Pancreas (tissue), 10 donors: ENCODE data around the gene ADPRHL1. TPM values are rescaled to one million over a fixed set of nuclear protein-coding genes. Genes with fewer than 3 reads are reported as not detected.

ENCODE experiments used
- ATAC-seq, 4 donors: fragments of 200-7000 bp; cut with Tn5 transposase; one replicate each; pipeline versions ENCODE4 v1.8.0 to v1.9.1; 2020; ENCODE audit warnings: mild to moderate bottlenecking in 4 of 4, moderate library complexity in 4 of 4
- DNase-seq, 6 donors: peaks; one replicate each; pipeline ENCODE4 v3.0.0-alpha.2; 2020
- FAIRE-seq: peaks from 2 replicates; lab custom pipeline; 2012; peaks lifted over from hg19 to GRCh38; lab: Jason Lieb, UNC
- H3K27ac ChIP-seq, 4 donors: fragments of 200-600 bp; sonication (generic); 1 replicate in 3 of 4; 2 replicates in 1 of 4; pipeline versions ENCODE4 v1.5.0 to v1.8.0; 2020
- H3K27me3 ChIP-seq, 4 donors: fragments of 200-600 bp; one replicate each; pipeline ENCODE4 v1.8.0; 2021
- H3K36me3 ChIP-seq, 3 donors: fragments of 200-600 bp; sonication (generic) in 1 of 3; one replicate each; pipeline versions ENCODE4 v1.5.0 to v1.8.0; 2020 to 2021
- H3K4me1 ChIP-seq, 3 donors: fragments of 200-600 bp; one replicate each; pipeline ENCODE4 v1.8.0; 2021
- H3K4me3 ChIP-seq, 4 donors: fragments of 200-600 bp; sonication (generic) in 2 of 4; one replicate each; pipeline versions ENCODE4 v1.5.0 to v1.8.0; 2020 to 2021
- H3K9me3 ChIP-seq, 4 donors: fragments of 200-600 bp; one replicate each; pipeline ENCODE4 v1.8.0; 2021
- whole genome bisulfite sequencing, 2 donors: extraction: QIAGEN DNeasy Blood & Tissue Kit; methylation state at CpG; one replicate each; pipeline ENCODE4 v1.1.7; 2013; 5-methylcytosine and 5-hydroxymethylcytosine counted together
- intact Hi-C, 3 donors: fragments of 100-400 bp; cut with DNase I; formaldehyde crosslinking; loops; one replicate each; pipeline versions ENCODE4 v1.11.1 to v1.14.2; 2022
- polyA plus RNA-seq, 2 donors: library from polyadenylated mRNA; stranded (reverse); fragments of 200-250 nt; gene quantifications; one replicate each; pipeline ENCODE4 v1.2.3, GENCODE V29; 2013
- total RNA-seq, 6 donors: library from RNA; stranded (reverse); fragmentation: NEBNext Ultra II Directional in 4 of 6; extraction: Animal tissue kit (Norgen Biotek cat#: 25700) in 4 of 6; gene quantifications; one replicate each; pipeline versions ENCODE4 v1.2.1 to v1.2.4, GENCODE V29; 2021 to 2023
- TF ChIP-seq, protein P1 (sequence below), 4 donors: fragments of 200-600 bp; sonication (generic) in 3 of 4; IDR thresholded peaks; one replicate each; pipeline versions ENCODE4 v1.5.0 to v1.8.0; 2021; ENCODE audit warnings: antibody characterized with exemption in 4 of 4
- donor health status: healthy with polysubstance abuse.
- donor health status: DM: no; HTN: no; CAD: no; lungs with moderate emphysema.
- donor health status: DM: no; HTN: no; CAD: no.
- donor health status: control.
- donor health status: control.
- donor health status: Bipolar disorder and iron deficiency.
- donor health status: DM: yes; HTN: yes; CAD: no.
- donor health status: DM: no; HTN: no; CAD: no.
- donor health status: DM: no; HTN: no; CAD: no.
- donor health status: DM: yes; HTN: yes; CAD: no.

The ADPRHL1 gene
- total and polyA plus RNA-seq, 8 donors: 1.2 to 6.0 (median 3.0) TPM

DNA sequence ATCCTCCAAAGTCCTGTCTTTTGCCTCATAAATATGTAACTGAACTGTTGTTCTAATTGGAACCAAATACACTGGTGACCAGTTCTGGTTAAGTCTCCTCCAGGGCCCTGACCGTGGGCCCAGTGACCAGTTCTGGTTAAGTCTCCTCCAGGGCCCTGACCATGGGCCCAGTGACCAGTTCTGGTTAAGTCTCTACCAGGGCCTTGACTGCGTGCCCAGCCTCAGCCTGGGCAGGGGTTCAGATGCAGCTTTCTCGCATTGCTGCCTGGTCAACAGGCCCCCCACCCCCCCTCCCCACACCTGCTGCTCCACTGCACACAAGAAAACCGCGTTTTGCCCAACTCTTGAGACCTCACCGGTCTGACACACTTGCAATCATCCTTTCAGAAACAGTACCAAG lies 85.5 kb downstream of the ADPRHL1 start:
- intact Hi-C loops: no loop called here
- WGBS, 2 donors: 63 to 65% methylated on average over 6 of the region's 6 CpGs
- H3K4me1 ChIP-seq: peaks cover 0 to 3% (median 0%) of the 10 kb centered on the region in 3 donors
- ATAC-seq (no peak), FAIRE-seq (no peak), DNase-seq (peak in 1 of 6 donors; percentile 48)
- no peak overlapping the region for H3K27ac ChIP-seq
- H3K36me3 ChIP-seq: no peaks in the 10 kb centered on the region
- H3K4me3 ChIP-seq: no peak overlapping the region
- TF ChIP-seq, protein P1, sequence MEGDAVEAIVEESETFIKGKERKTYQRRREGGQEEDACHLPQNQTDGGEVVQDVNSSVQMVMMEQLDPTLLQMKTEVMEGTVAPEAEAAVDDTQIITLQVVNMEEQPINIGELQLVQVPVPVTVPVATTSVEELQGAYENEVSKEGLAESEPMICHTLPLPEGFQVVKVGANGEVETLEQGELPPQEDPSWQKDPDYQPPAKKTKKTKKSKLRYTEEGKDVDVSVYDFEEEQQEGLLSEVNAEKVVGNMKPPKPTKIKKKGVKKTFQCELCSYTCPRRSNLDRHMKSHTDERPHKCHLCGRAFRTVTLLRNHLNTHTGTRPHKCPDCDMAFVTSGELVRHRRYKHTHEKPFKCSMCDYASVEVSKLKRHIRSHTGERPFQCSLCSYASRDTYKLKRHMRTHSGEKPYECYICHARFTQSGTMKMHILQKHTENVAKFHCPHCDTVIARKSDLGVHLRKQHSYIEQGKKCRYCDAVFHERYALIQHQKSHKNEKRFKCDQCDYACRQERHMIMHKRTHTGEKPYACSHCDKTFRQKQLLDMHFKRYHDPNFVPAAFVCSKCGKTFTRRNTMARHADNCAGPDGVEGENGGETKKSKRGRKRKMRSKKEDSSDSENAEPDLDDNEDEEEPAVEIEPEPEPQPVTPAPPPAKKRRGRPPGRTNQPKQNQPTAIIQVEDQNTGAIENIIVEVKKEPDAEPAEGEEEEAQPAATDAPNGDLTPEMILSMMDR (IDR thresholded peaks at IDR 0.05): no peak
- no peaks in the 10 kb centered on the region for H3K9me3 ChIP-seq
- H3K27me3 ChIP-seq: no peaks in the 10 kb centered on the region

DNA sequence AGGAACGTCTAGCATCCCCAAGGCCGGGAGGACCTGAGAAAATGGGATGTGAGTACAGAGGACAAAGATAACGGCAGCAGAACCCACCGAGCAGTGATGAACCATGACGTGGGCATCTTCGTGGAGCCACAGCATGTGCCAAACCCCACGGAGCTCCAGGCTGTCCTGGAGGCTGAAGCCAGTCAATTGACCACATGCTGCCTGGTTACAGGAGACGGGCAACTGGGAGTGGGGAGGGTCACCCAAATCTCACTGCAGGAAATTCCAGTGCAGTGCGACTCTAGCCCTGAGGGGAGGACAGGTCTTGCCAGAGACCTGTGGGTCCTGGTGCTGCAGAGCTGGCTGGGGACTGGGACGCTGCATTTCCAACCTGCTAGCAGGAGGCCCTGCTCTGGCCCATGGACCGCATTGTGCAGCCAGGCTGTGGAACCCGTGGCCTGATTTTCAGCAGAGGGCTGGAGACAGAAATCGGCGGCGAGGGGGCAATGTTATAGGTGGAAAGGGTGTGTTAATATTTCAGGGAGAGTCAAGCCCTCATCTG lies 86.2 kb downstream of the ADPRHL1 start:
- intact Hi-C loops: no loop called here
- no peaks in the 10 kb centered on the region for H3K36me3 ChIP-seq
- FAIRE-seq (no peak), DNase-seq (peak in 1 of 6 donors; percentile 44), ATAC-seq (no peak)
- no peaks in the 10 kb centered on the region for H3K9me3 ChIP-seq
- peaks cover 0 to 3% (median 0%) of the 10 kb centered on the region in 3 donors for H3K4me1 ChIP-seq
- no peak overlapping the region for H3K27ac ChIP-seq
- 63 to 72% methylated on average over 15 of the region's 15 CpGs for WGBS, 2 donors
- TF ChIP-seq, protein P1 (IDR thresholded peaks at IDR 0.05): no peak
- no peaks in the 10 kb centered on the region for H3K27me3 ChIP-seq
- H3K4me3 ChIP-seq: no peak overlapping the region

DNA sequence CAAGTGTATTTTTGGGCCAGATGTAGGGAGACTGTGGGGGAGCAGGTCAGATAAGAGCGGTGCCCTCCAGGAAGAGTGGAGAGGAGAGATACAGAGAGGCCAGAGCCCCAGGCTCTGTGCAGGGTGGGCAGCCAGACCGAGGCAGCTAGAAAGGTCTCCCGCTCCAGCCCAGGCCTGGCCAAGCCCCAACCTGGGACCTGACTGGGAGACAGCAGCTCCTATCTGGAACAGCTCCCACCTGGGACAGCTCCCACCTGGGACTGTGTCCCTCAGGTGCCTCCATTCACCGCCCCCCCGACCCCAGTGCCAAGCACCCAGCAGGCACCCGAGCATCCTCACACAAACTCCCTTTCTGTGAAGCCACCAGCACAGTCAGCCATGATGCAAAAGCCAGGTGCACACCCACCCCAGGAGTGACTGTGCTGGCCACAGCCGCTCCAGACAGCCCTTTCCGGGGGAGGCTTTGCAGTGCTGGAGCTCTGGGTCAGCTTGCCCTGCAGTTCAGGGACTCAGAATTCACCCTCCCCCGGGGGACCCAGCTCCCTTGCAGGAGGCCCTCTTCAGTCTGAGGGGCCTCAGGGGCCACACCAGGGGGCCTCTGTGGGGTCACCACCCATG lies 87.2 kb downstream of the ADPRHL1 start:
- H3K27ac ChIP-seq: no peak overlapping the region
- DNase-seq (peak in 1 of 6 donors; percentile 55), FAIRE-seq (no peak), ATAC-seq (no peak)
- intact Hi-C loops: no loop called here
- no peaks in the 10 kb centered on the region for H3K9me3 ChIP-seq
- H3K36me3 ChIP-seq: no peaks in the 10 kb centered on the region
- H3K4me1 ChIP-seq: peaks cover 0 to 3% (median 0%) of the 10 kb centered on the region in 3 donors
- TF ChIP-seq, protein P1 (IDR thresholded peaks at IDR 0.05): no peak
- 71 to 73% methylated on average over 8 to 9 of the region's 9 CpGs for WGBS, 2 donors
- no peak overlapping the region for H3K4me3 ChIP-seq
- H3K27me3 ChIP-seq: no peaks in the 10 kb centered on the region

DNA sequence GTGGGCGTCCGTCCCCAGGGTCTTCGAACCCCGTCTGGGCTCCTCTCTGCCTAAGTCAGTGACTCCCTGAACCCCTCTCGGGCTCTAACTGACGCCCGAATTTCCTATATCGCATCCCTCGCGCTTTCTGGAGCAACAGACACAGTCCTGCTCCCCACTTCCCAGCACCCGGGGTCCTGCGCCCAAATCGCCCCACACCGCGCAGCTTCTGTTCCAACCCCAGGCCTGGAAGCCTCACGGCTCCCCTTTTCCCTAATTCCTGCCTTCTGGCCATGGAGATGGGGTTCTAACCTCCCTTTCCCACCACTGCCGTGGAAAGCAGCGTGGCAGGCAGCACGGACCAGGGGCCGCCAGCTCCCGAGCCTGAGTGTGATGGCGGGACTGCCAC lies 87.7 kb downstream of the ADPRHL1 start:
- TF ChIP-seq, protein P1 (IDR thresholded peaks at IDR 0.05): no peak
- ATAC-seq (no peak), DNase-seq (peak in 1 of 6 donors; percentile 56), FAIRE-seq (no peak)
- no peaks in the 10 kb centered on the region for H3K9me3 ChIP-seq
- H3K36me3 ChIP-seq: no peaks in the 10 kb centered on the region
- H3K27ac ChIP-seq: no peak overlapping the region
- intact Hi-C loops: no loop called here
- no peak overlapping the region for H3K4me3 ChIP-seq
- H3K27me3 ChIP-seq: no peaks in the 10 kb centered on the region
- peaks cover 0 to 3% (median 0%) of the 10 kb centered on the region in 3 donors for H3K4me1 ChIP-seq
- WGBS, 2 donors: 88 to 94% methylated on average over 22 of the region's 22 CpGs
